ENCODE measurements around the gene SLC25A43. TPM values are rescaled to one million over a fixed set of nuclear protein-coding genes. Genes with fewer than 3 reads are reported as not detected.
A peak's percentile ranks its signal among the peaks of the same experiment; 100 is the strongest.

The SLC25A43 gene
- total and polyA plus RNA-seq, 2 experiments from 2014 or later = 28.4 to 53.4 TPM

- peak overlapping the region; percentile 97 for H3K27ac ChIP-seq
Observed at GRCh38 chrX:119410027-119410819, 11.1 kb downstream of the SLC25A43 start.

GRCh38 chrX:119410854-119411253 lies 11.7 kb downstream of the SLC25A43 start:
- TF ChIP-seq EZH2phosphoT487 (IDR thresholded peaks at IDR 0.05; ENCODE audit: insufficient read depth, low read depth) (no peak), EZH2 (IDR thresholded peaks at IDR 0.05; ENCODE audit: insufficient read depth, poor library complexity, severe bottlenecking) (no peak)
- DNase-seq = no peak
- 100% methylated on average over 3 of the region's 3 CpGs; no CpG with 5 or more reads in 1 of the 2 experiments for WGBS, 2 experiments (ENCODE audit: low coverage in 1 of 2, low lambda C conversion rate in 2 of 2, missing lambda C conversion rate in 2 of 2)
- H3F3A ChIP-seq (ENCODE audit: insufficient read depth) = peaks cover 18% of the 10 kb centered on the region; the same call in 1 of the 2 replicates
- in situ Hi-C loops (cut with MboI) = no loop called here
- H3K4me3 ChIP-seq = no peak overlapping the region
- no peaks in the 10 kb centered on the region for H3K36me3 ChIP-seq (ENCODE audit: low read depth)
- peak overlapping the region; percentile 72 for H3K9ac ChIP-seq
- peaks cover 57% of the 10 kb centered on the region for H3K79me2 ChIP-seq (ENCODE audit: insufficient read depth)
- H3K9me3 ChIP-seq (ENCODE audit: low read depth) = no peaks in the 10 kb centered on the region
- no peaks in the 10 kb centered on the region for H3K27me3 ChIP-seq (replicated peaks; ENCODE audit: insufficient read depth)
- no peaks in the 10 kb centered on the region for H4K20me1 ChIP-seq (ENCODE audit: insufficient read depth)
- peak overlapping the region; percentile 97 for H3K27ac ChIP-seq
- peaks cover 38% of the 10 kb centered on the region for H3K4me1 ChIP-seq (ENCODE audit: insufficient read depth)
- no peaks in the 10 kb centered on the region for H3K9me2 ChIP-seq (ENCODE audit: insufficient read depth)
- peak overlapping the region; percentile 35 for H3K4me2 ChIP-seq (ENCODE audit: unreplicated experiment)
- H2AFZ ChIP-seq = 0 out of 2 replicates have a peak overlapping the region, but pooled peaks have one; percentile 24

More at GRCh38 chrX:119410027-119410819, 11.1 kb downstream of the SLC25A43 start:
- peaks cover 63% of the 10 kb centered on the region for H3K79me2 ChIP-seq (ENCODE audit: insufficient read depth)
- in situ Hi-C loops (cut with MboI) = no loop called here
- no peaks in the 10 kb centered on the region for H3K9me2 ChIP-seq (ENCODE audit: insufficient read depth)
- H3F3A ChIP-seq (ENCODE audit: insufficient read depth) = peaks cover 18% of the 10 kb centered on the region; the same call in 1 of the 2 replicates
- no peaks in the 10 kb centered on the region for H3K27me3 ChIP-seq (replicated peaks; ENCODE audit: insufficient read depth)
- H4K20me1 ChIP-seq (ENCODE audit: insufficient read depth) = no peaks in the 10 kb centered on the region
- peak; percentile 94 for DNase-seq
- H3K36me3 ChIP-seq (ENCODE audit: low read depth) = no peaks in the 10 kb centered on the region
- TF ChIP-seq EZH2 (IDR thresholded peaks at IDR 0.05; ENCODE audit: insufficient read depth, poor library complexity, severe bottlenecking) = no peak
- no peak for TF ChIP-seq EZH2phosphoT487 (IDR thresholded peaks at IDR 0.05; ENCODE audit: insufficient read depth, low read depth)
- peak overlapping the region; percentile 42; the same call in 1 of the 2 replicates for H3K4me3 ChIP-seq
- no peak overlapping the region for H2AFZ ChIP-seq
- peaks cover 38% of the 10 kb centered on the region for H3K4me1 ChIP-seq (ENCODE audit: insufficient read depth)
- peak overlapping the region; percentile 28 for H3K4me2 ChIP-seq (ENCODE audit: unreplicated experiment)
- H3K9ac ChIP-seq = peak overlapping the region; percentile 72
- 16 to 24% methylated on average over 14 to 15 of the region's 15 CpGs for WGBS, 2 experiments (ENCODE audit: low coverage in 1 of 2, low lambda C conversion rate in 2 of 2, missing lambda C conversion rate in 2 of 2)
- no peaks in the 10 kb centered on the region for H3K9me3 ChIP-seq (ENCODE audit: low read depth)

- Histone ChIP-seq H3F3A (ENCODE audit: insufficient read depth) (peaks cover 14% of the 10 kb centered on the region; the same call in 1 of the 2 replicates), H3K4me3 (no peak overlapping the region), H3K79me2 (ENCODE audit: insufficient read depth) (peaks cover 46% of the 10 kb centered on the region), H3K9me2 (ENCODE audit: insufficient read depth) (no peaks in the 10 kb centered on the region), H3K4me2 (ENCODE audit: unreplicated experiment) (no peak overlapping the region), H2AFZ (no peak overlapping the region), H3K9me3 (ENCODE audit: low read depth) (no peaks in the 10 kb centered on the region), H3K36me3 (ENCODE audit: low read depth) (no peaks in the 10 kb centered on the region), H3K9ac (no peak overlapping the region), H3K27me3 (replicated peaks; ENCODE audit: insufficient read depth) (no peaks in the 10 kb centered on the region), H4K20me1 (ENCODE audit: insufficient read depth) (no peaks in the 10 kb centered on the region), H3K4me1 (ENCODE audit: insufficient read depth) (peaks cover 31% of the 10 kb centered on the region), H3K27ac (no peak overlapping the region)
- WGBS, 2 experiments (ENCODE audit: low coverage in 1 of 2, low lambda C conversion rate in 2 of 2, missing lambda C conversion rate in 2 of 2) = 88 to 89% methylated on average over 7 of the region's 7 CpGs
- no peak for DNase-seq
- in situ Hi-C loops (cut with MboI) = no loop called here
- TF ChIP-seq EZH2 (IDR thresholded peaks at IDR 0.05; ENCODE audit: insufficient read depth, poor library complexity, severe bottlenecking) (no peak), EZH2phosphoT487 (IDR thresholded peaks at IDR 0.05; ENCODE audit: insufficient read depth, low read depth) (no peak)
Observed at GRCh38 chrX:119411959-119412358, 12.8 kb downstream of the SLC25A43 start.

GRCh38 chrX:119417376-119417775 lies 18.2 kb downstream of the SLC25A43 start:
- Histone ChIP-seq H3K9ac (no peak overlapping the region), H3F3A (ENCODE audit: insufficient read depth) (no peaks in the 10 kb centered on the region), H2AFZ (no peak overlapping the region), H3K4me1 (ENCODE audit: insufficient read depth) (no peaks in the 10 kb centered on the region), H3K27ac (no peak overlapping the region), H3K79me2 (ENCODE audit: insufficient read depth) (peaks cover 17% of the 10 kb centered on the region; the same call in 1 of the 2 replicates), H3K4me2 (ENCODE audit: unreplicated experiment) (no peak overlapping the region), H3K36me3 (ENCODE audit: low read depth) (no peaks in the 10 kb centered on the region), H4K20me1 (ENCODE audit: insufficient read depth) (no peaks in the 10 kb centered on the region), H3K9me3 (ENCODE audit: low read depth) (no peaks in the 10 kb centered on the region), H3K4me3 (no peak overlapping the region), H3K27me3 (replicated peaks; ENCODE audit: insufficient read depth) (no peaks in the 10 kb centered on the region), H3K9me2 (ENCODE audit: insufficient read depth) (no peaks in the 10 kb centered on the region)
- WGBS, 2 experiments (ENCODE audit: low coverage in 1 of 2, low lambda C conversion rate in 2 of 2, missing lambda C conversion rate in 2 of 2) = 96 to 97% methylated on average over 4 of the region's 4 CpGs
- TF ChIP-seq EZH2phosphoT487 (IDR thresholded peaks at IDR 0.05; ENCODE audit: insufficient read depth, low read depth) (no peak), EZH2 (IDR thresholded peaks at IDR 0.05; ENCODE audit: insufficient read depth, poor library complexity, severe bottlenecking) (no peak)
- in situ Hi-C loops (cut with MboI) = no loop called here
- no peak for DNase-seq
